HCT116 (cell line): ENCODE results near the gene NUF2.
"Not testable (repeated sequence)": the region's sequence is repeated elsewhere in the genome, so short reads cannot be mapped to it uniquely, and the experiment has no call there.

Experiments used
- EGR1 ChIP-seq: IDR thresholded peaks from 2 replicates; pipeline ENCODE4 v1.6.1; 2012; ENCODE audit warnings: low read depth
- TF ChIP-seq, protein P1 (sequence below): IDR thresholded peaks from 2 replicates; pipeline ENCODE4 v1.6.1; 2012; ENCODE audit warnings: low read depth
- TF ChIP-seq, protein P2 (sequence below), 3 experiments: fragments of 200-600 bp in 1 of 3; sonication (generic) in 1 of 3; IDR thresholded peaks in 2 of 3; conservative IDR thresholded peaks in 1 of 3; 2 replicates each; pipeline ENCODE4 v1.5.1; 2012 to 2017; ENCODE audit warnings: low read depth in 2 of 3, low read length in 2 of 3, antibody characterized with exemption in 1 of 3, borderline replicate concordance in 1 of 3, control low read depth in 1 of 3, mild to moderate bottlenecking in 1 of 3, mixed read lengths in 1 of 3, mixed run types in 1 of 3, moderate library complexity in 1 of 3; ENCODE audit not compliant: insufficient read depth in 1 of 3

DNA sequence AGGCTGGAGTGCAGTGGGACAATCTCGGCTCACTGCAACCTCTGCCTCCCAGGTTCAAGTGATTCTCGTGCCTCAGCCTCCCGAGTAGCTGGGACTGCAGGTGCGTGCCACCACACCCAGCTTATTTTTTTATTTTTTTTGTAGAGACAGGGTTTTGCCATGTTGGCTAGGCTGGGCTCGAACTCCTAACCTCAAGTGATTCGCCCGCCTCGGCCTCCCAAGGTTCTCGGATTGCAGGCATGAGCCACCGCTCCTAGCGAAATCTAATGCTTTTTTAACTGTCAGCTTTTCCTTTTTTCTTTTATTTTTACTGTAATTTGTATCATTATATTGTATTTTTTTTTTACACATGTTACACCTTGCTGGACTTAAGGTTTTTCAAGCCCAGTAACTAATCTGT, 36.4 kb downstream of the NUF2 start:
- not testable (repeated sequence) for TF ChIP-seq EGR1
- TF ChIP-seq, protein P1, sequence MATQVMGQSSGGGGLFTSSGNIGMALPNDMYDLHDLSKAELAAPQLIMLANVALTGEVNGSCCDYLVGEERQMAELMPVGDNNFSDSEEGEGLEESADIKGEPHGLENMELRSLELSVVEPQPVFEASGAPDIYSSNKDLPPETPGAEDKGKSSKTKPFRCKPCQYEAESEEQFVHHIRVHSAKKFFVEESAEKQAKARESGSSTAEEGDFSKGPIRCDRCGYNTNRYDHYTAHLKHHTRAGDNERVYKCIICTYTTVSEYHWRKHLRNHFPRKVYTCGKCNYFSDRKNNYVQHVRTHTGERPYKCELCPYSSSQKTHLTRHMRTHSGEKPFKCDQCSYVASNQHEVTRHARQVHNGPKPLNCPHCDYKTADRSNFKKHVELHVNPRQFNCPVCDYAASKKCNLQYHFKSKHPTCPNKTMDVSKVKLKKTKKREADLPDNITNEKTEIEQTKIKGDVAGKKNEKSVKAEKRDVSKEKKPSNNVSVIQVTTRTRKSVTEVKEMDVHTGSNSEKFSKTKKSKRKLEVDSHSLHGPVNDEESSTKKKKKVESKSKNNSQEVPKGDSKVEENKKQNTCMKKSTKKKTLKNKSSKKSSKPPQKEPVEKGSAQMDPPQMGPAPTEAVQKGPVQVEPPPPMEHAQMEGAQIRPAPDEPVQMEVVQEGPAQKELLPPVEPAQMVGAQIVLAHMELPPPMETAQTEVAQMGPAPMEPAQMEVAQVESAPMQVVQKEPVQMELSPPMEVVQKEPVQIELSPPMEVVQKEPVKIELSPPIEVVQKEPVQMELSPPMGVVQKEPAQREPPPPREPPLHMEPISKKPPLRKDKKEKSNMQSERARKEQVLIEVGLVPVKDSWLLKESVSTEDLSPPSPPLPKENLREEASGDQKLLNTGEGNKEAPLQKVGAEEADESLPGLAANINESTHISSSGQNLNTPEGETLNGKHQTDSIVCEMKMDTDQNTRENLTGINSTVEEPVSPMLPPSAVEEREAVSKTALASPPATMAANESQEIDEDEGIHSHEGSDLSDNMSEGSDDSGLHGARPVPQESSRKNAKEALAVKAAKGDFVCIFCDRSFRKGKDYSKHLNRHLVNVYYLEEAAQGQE, result not testable (repeated sequence)
- TF ChIP-seq, protein P2, sequence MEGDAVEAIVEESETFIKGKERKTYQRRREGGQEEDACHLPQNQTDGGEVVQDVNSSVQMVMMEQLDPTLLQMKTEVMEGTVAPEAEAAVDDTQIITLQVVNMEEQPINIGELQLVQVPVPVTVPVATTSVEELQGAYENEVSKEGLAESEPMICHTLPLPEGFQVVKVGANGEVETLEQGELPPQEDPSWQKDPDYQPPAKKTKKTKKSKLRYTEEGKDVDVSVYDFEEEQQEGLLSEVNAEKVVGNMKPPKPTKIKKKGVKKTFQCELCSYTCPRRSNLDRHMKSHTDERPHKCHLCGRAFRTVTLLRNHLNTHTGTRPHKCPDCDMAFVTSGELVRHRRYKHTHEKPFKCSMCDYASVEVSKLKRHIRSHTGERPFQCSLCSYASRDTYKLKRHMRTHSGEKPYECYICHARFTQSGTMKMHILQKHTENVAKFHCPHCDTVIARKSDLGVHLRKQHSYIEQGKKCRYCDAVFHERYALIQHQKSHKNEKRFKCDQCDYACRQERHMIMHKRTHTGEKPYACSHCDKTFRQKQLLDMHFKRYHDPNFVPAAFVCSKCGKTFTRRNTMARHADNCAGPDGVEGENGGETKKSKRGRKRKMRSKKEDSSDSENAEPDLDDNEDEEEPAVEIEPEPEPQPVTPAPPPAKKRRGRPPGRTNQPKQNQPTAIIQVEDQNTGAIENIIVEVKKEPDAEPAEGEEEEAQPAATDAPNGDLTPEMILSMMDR (IDR thresholded peaks at IDR 0.05 in 2 of 3, conservative IDR thresholded peaks at IDR 0.05 in 1 of 3; ENCODE audit: borderline replicate concordance in 1 of 3, insufficient read depth in 1 of 3, low read depth in 2 of 3, low read length in 2 of 3), result not testable (repeated sequence)
